ENCODE results near the gene ETV2. TPM values are rescaled to one million over a fixed set of nuclear protein-coding genes. Genes with fewer than 3 reads are reported as not detected.
A peak's percentile ranks its signal among the peaks of the same experiment; 100 is the strongest.

ETV2 gene
- total and polyA plus RNA-seq, 2 experiments from 2014 or later, result 3.1 TPM

DNA sequence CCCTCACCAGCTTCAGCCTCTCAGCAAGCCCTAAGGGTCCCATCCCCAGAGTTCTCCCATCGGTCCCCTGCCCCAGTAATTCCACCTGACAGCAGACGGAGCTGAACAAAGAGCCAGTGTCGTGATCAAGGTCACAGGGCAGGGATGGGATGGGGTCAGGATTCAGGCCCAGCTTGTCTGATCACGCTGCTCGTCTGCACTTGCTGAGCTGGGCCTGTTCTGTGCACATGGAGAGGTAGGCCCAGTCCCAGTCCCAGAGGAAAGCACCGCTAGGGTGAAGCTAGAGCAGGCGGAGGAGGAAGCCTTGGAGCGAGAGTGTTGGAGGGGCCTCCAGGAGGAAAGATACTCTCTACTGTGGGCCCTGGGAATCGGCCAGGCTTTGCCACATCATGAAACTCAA, 19.8 kb upstream of the ETV2 start:
- no peak for DNase-seq (ENCODE audit: low read depth in 1 of 2, low spot score in 1 of 2)
- H3K4me1 ChIP-seq (ENCODE audit: low read depth), result no peaks in the 10 kb centered on the region
- H3K9me3 ChIP-seq (ENCODE audit: low read depth), result no peaks in the 10 kb centered on the region
- no peak overlapping the region for H3K4me3 ChIP-seq
- TF ChIP-seq, protein P1, sequence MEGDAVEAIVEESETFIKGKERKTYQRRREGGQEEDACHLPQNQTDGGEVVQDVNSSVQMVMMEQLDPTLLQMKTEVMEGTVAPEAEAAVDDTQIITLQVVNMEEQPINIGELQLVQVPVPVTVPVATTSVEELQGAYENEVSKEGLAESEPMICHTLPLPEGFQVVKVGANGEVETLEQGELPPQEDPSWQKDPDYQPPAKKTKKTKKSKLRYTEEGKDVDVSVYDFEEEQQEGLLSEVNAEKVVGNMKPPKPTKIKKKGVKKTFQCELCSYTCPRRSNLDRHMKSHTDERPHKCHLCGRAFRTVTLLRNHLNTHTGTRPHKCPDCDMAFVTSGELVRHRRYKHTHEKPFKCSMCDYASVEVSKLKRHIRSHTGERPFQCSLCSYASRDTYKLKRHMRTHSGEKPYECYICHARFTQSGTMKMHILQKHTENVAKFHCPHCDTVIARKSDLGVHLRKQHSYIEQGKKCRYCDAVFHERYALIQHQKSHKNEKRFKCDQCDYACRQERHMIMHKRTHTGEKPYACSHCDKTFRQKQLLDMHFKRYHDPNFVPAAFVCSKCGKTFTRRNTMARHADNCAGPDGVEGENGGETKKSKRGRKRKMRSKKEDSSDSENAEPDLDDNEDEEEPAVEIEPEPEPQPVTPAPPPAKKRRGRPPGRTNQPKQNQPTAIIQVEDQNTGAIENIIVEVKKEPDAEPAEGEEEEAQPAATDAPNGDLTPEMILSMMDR (IDR thresholded peaks at IDR 0.05; ENCODE audit: low read depth, low read length), result no peak
- no peaks in the 10 kb centered on the region for H3K36me3 ChIP-seq
- no peak overlapping the region for H3K27ac ChIP-seq
- no peaks in the 10 kb centered on the region for H3K27me3 ChIP-seq

DNA sequence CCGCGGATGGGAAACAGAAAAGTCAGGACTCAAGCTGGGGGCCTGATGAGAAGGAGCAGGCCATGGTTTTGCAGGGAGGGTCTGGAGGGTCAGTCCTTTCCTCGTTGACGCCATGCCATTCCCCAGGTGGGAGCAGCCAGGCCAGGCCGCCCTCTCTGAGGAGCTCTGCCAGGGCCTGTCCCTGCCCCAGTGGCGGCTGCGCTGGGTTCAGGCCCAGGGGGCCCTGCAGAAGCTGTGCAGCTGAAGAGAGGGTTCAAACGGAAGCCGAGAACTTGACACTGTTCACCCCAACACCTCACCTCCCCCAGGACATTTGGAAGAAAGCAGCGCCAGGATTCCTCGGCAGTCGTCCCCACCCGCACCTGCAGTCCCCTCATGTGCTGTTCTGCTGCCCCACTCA, 18.8 kb upstream of the ETV2 start:
- Histone ChIP-seq H3K4me1 (ENCODE audit: low read depth) (no peaks in the 10 kb centered on the region), H3K9me3 (ENCODE audit: low read depth) (no peaks in the 10 kb centered on the region), H3K4me3 (no peak overlapping the region), H3K27me3 (no peaks in the 10 kb centered on the region), H3K36me3 (no peaks in the 10 kb centered on the region), H3K27ac (no peak overlapping the region)
- TF ChIP-seq, protein P1 (IDR thresholded peaks at IDR 0.05; ENCODE audit: low read depth, low read length), result no peak
- no peak for DNase-seq (ENCODE audit: low read depth in 1 of 2, low spot score in 1 of 2)

DNA sequence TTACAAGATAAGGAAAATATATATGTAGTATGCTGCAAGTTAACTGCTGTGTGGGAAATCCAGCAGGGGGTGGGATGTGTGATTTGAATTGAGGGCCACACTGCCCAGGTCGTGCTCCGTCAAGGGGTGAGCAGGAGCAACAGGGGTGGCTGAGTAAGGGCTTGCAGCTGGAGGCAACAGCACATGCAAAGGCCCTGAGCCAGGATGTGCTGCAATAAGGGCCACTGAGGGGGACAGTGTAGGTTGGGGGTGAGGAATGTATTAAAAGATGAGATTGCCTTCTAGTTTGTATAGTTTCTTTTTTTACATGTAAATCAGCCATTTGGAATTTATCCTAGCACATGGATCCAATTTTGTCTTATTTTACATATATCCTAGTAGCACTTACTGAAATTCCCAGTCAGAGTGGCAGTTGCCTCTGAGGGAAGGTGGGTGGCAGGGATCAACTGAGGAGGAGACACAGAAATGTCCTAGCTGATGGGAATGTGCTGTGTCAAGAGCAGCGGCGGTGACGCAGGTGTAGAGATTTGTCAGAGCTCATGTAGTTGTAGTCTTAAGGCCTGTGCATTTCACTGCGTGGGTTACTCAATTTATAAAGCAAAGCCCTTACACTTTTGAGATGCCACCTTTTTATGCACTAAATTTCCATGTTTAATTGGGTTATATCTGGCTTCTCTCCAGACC, 18.1 kb upstream of the ETV2 start:
- no peak for DNase-seq (ENCODE audit: low read depth in 1 of 2, low spot score in 1 of 2)
- Histone ChIP-seq H3K9me3 (ENCODE audit: low read depth) (no peaks in the 10 kb centered on the region), H3K4me3 (no peak overlapping the region), H3K27me3 (no peaks in the 10 kb centered on the region), H3K27ac (no peak overlapping the region), H3K36me3 (no peaks in the 10 kb centered on the region), H3K4me1 (ENCODE audit: low read depth) (no peaks in the 10 kb centered on the region)
- TF ChIP-seq, protein P1 (IDR thresholded peaks at IDR 0.05; ENCODE audit: low read depth, low read length), result no peak

DNA sequence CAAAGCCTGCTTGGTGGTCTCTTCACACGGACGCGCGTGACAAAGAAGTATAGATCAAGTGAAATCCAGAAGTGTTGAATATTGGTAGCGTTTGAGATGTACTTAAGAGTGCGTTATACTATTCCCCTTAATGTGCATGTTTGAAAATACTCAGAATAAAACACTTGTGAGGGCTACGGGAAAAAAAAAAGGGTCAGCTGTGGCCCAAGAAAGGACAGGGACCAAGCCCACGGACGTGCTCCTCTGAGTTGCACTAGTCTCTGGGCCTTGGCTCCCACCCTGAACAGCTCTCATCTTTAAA, 13.3 kb upstream of the ETV2 start:
- Histone ChIP-seq H3K4me1 (ENCODE audit: low read depth) (peaks cover 4% of the 10 kb centered on the region), H3K9me3 (ENCODE audit: low read depth) (no peaks in the 10 kb centered on the region), H3K36me3 (peaks cover 12% of the 10 kb centered on the region), H3K4me3 (peak overlapping the region; percentile 50), H3K27ac (peak overlapping the region; percentile 78), H3K27me3 (no peaks in the 10 kb centered on the region)
- no peak for DNase-seq (ENCODE audit: low read depth in 1 of 2, low spot score in 1 of 2)
- TF ChIP-seq, protein P1 (IDR thresholded peaks at IDR 0.05; ENCODE audit: low read depth, low read length), result no peak

DNA sequence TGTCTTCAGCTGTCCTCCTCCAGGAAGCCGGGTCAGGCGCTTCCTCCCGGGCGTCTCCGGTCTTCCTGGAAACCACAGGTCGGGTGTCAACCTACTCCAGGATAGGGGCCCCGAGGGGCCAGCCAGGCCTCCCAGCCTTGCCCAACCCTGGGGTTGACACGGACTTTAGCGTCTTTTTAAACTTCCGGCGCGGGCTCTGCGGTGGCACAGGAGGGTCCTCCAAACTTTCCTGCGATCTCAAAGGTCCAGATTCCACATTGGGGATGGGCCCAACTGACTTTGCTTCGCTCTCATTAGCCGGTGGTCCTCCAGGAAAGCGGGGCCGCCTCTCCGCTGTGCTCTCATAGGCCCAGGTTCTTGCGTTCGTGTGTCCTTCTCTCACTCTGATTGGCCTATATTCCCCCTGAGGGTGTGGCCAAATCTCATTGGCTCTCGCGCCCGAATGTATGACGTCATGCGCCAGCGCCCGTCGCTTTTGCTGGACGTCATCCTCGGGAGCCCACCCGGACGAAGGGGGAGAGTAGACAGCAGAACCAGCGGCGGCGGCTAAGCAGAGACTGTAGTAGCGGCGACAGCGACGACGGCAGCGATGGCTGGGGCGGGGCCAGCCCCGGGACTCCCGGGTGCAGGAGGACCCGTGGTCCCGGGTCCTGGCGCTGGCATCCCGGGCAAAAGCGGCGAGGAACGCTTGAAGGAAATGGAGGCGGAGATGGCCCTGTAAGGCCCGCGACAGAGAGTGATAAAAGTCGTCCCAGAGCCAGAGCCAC, 12.8 kb upstream of the ETV2 start, which contains the start of gene RBM42:
Gene RBM42, plus strand, starts transcription at position 472 of the 767 bp plus-strand sequence. Its CDS starts 118 bp downstream, at position 590.
- TF ChIP-seq, protein P1 (IDR thresholded peaks at IDR 0.05; ENCODE audit: low read depth, low read length), result no peak
- peaks cover 4% of the 10 kb centered on the region for H3K4me1 ChIP-seq (ENCODE audit: low read depth)
- H3K9me3 ChIP-seq (ENCODE audit: low read depth), result no peaks in the 10 kb centered on the region
- peak; percentile 98 to 99 for DNase-seq (ENCODE audit: low read depth in 1 of 2, low spot score in 1 of 2)
- peak within 1 kb of the TSS; percentile 66 for H3K4me3 ChIP-seq
- H3K27me3 ChIP-seq, result no peaks in the 10 kb centered on the region
- H3K27ac ChIP-seq, result peak within 1 kb of the TSS; percentile 78
- peaks cover 12% of the 10 kb centered on the region for H3K36me3 ChIP-seq
